GM18508 (cell line): Measurements from ENCODE around the gene CTNNBL1.
"Not testable (repeated sequence)": the region's sequence is repeated elsewhere in the genome, so short reads cannot be mapped to it uniquely, and the experiment has no call there.

Experiments used
- ATAC-seq: cut with Tn5 transposase; IDR thresholded peaks from one replicate; pipeline ENCODE4 v1.9.1; 2021; ENCODE audit warnings: moderate number of reproducible peaks; ENCODE audit not compliant: insufficient read depth, unreplicated experiment

Gene CTNNBL1

DNA sequence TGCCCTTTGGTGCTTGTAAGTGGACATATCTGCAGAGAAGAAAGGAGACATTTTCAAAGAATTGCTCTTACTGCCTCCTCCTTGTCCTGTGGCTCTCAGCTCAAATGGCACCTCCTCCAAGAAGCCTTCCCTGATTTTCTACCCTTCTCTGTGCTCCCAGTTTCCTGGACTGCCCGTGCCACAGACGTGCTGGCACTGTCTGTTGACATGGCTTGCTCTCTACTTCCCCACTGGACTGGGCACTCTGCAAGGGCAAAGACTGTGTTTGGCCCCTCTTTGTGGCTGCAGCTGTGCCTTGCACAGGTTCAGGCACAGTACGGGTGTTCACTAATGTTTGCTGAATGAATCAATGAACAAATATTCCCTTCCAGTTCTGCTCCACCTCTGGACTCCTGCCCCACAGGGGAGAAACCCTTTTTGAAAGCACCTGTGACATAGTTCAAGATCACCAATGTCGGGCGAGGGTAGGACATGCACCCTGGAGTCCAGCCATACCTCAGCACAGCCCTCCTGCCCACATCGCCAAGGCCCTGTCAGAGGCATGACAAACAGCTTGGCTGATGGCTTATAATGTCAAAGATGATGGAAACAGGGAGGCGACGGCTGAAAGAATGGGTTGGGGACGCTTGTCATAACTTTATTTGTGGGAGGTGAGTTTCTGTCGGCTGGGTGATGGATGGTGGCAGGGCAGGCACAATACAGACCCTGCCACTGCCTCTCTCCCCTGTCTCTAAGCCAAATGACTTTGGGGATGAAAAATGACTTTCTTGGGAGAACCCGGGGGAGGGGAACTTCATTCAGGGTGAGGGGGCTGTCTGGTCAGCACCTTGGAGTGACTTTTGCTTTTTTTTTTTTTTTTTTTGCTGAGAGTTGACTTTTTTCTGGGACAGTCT is 15.6 kb upstream of the CTNNBL1 start:
- no peak for ATAC-seq

- ATAC-seq, result not testable (repeated sequence)
These were observed 14.1 kb upstream of the CTNNBL1 start for GRCh38 chr20:37679751-37680150.

- no peak for ATAC-seq
These were observed 13.4 kb upstream of the CTNNBL1 start for GRCh38 chr20:37680420-37680819.

GRCh38 chr20:37681384-37682112 is 12.3 kb upstream of the CTNNBL1 start:
- ATAC-seq, result no peak

DNA sequence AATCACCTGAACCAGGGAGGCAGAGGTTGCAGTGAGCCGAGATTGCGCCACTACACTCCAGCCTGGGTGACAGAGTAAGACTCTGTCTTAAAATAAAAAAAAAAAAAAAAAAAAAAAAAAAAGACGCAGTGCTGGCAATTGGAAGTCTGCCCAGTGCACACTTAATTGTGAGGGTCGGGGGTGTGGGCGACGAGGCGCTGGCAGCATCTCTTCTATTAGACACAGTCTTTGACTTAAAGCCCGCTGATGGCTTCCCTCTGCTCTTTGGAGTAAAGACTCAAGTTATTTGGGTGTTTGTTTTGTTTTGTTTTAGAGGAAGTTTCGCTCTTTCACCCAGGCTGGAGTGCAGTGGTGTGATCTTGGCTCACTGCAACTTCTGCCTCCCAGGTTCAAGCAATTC is 10.7 kb upstream of the CTNNBL1 start:
- not testable (repeated sequence) for ATAC-seq

GRCh38 chr20:37686762-37687477 is 6.9 kb upstream of the CTNNBL1 start:
- ATAC-seq, result no peak

DNA sequence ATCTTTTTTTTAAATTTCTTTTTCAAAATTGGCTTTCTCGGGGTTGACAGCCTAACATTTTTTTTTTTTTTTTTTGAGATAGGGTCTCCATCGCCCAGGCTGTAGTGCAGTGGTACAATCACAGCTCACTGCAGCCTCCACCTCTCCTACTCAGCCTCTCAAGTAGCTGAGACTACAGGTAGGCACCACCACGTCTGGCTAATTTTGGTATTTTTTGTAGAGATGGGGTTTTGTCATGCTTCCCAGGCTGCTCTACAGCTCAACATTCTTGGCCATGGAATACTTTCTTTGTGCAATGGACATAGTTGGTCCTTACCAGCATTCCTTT is 6.4 kb upstream of the CTNNBL1 start:
- ATAC-seq, result no peak

- no peak for ATAC-seq
These were observed 5.7 kb upstream of the CTNNBL1 start for GRCh38 chr20:37688093-37688492.

DNA sequence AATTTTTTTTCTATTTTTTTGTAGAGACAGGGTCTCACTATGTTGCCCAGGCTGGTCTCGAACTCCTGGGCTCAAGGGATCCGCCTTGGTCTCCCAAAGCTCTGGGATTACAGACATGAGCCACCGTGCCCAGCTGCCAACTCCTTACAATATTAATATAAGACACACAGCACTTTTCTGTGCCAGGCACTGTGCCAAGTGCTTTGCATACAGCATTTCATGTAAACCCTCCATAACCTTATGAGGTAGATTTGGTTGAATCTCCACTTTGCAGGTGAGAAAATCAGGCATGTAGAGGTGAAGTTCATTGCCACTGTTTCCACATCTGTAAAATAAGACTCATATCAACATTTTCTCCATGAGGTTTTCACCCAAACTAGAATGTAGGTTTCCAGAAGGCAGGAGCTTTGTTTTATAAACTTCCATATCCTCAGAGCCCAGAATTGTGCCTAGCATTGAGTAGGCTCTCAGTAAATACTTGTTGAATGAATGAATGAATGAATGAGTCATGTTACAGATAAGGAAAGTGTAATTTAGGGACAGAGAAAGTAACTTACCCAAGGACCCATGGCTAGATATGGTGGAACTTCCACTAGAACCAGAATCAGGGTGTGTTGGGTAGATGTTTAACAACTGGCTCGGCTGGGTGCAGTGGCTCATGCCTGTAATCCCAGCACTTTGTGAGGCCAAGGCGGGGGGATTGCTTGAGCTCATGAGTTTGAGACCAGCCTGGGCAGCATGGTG is 3.0 kb upstream of the CTNNBL1 start:
- ATAC-seq, result no peak

GRCh38 chr20:37692459-37693166 is 1.2 kb upstream of the CTNNBL1 start:
- ATAC-seq, result no peak

GRCh38 chr20:37693242-37693634 is 592 bp upstream of the CTNNBL1 start:
- ATAC-seq, result no peak

GRCh38 chr20:37695684-37696342 is 2.0 kb downstream of the CTNNBL1 start:
- no peak for ATAC-seq

DNA sequence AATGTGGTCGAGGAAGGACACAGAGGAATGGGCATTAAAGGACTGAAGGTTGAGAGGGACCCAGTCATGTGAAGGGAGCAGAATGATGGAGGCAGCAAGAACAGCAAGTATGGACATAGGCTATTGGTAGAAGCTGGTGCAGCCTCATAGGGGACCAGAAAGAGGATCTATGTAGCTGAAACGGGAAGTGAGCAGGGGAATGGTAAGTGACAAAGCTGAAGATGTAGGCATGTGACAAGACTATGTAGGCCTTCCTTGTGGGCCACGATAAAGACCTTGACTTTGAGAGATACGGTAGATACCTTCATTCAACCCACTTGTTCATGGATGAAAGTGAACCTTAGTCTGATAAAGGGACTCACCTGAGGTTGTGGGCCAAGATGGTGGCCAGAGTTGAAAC is 3.5 kb downstream of the CTNNBL1 start:
- ATAC-seq, result no peak

DNA sequence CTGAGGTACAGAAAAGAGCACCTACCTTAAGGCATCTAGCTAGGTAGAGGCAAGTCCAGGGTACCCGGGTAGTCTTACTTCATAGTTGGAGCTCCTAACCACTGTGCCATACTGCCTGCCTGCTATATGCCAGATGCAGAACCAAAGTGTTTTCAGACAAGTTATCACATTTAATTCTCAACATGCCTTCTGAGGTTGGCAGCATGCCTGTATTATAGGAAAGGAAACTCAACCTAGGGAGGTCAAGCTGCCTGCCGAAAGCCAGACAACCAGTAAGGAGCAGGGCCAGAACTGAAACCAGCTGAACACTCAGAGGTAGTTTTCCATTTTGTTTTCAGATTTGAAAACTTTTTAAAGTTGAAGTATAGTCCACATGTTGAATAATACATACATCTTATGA is 5.4 kb downstream of the CTNNBL1 start:
- ATAC-seq, result no peak

DNA sequence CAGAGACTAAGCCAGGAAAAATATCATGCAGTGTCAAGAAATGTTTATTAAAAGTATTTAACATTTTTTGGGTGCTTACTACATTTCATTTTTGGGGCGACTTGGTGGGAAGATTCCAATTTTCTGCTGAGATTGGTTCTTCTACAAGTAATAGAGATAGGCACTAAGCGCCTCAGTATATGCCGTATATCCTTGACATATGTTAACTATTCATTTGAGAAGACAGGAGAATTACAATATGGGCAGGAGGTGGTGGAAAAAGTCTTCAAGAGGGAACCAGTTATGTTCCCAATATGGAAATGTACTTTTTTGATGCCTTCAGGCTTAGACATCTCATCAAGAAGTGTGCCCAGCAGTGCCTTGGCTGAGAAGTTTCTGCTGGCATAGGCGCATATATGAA is 6.5 kb downstream of the CTNNBL1 start:
- no peak for ATAC-seq

- not testable (repeated sequence) for ATAC-seq
These were observed 7.8 kb downstream of the CTNNBL1 start for GRCh38 chr20:37701676-37702075.

- ATAC-seq, result no peak
These were observed 8.7 kb downstream of the CTNNBL1 start for GRCh38 chr20:37702403-37703034.

DNA sequence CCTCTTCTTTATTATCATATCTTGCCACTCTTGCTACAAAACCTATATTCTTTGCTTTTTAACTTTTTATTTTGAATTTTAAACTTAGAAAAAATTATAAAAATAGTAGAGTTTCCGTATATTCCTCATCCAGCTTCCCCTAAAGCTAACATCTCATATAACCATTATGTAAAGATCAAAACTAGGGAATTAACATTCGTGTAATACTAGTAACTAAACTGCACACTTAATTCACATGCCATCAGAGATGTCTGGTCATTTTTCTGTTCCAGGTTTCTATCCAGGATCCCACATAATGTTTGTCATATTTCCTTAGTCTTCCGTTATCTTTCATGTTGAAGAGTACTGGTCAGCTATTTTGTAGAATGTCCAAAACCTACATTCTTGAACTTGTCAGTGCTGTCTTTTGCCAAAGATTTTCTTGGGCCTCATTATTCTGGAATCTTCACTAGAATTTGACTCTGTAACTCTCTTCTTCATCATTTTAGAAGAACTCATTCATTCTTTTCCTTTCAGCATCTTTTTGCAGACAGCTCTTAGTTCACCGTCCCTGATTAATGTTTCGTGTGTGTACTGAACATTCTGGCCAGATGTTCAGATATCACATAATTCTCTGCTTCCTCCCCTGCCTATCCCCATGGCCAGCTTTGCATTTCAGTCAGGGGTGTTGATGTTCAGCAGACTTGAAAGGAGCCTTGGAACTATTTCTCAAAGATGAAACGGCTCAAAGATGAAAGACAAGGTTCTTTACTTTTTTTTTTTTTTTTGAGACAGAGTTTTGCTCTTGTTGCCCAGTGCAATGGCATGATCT is 9.4 kb downstream of the CTNNBL1 start:
- no peak for ATAC-seq
